ENCODE measurements around the gene ZP4. TPM values are rescaled to one million over a fixed set of nuclear protein-coding genes. Genes with fewer than 3 reads are reported as not detected.

Gene ZP4
- total RNA-seq, 1 donor from 2014 or later, result not detected

GRCh38 chr1:237838320-237838719 lies 52.4 kb downstream of the ZP4 start:
- ATAC-seq (ENCODE audit: poor library complexity), result peak; percentile 38
- intact Hi-C loops (cut with DNase I), result no loop called here
- no peak for DNase-seq

DNA sequence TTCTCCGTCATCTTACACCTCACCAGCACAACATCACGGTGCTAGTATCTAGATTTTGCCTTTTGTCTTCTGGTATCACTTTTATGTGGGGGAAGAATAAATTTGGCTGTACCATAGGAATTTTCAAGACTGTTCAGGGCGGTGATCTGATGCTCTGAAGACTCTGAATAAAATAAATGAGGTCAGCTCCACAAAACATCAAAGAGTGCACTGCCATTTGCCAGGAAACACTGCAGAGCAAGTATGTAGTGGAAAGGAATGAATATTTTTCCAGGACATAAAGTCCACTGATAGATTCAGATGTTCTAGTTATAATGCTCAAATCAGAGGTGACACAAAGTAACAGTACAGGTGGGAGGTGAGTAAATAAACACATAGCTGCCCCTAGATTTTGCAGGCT lies 56.3 kb downstream of the ZP4 start:
- intact Hi-C loops (cut with DNase I), result no loop called here
- no peak for ATAC-seq (ENCODE audit: poor library complexity)
- no peak for DNase-seq

DNA sequence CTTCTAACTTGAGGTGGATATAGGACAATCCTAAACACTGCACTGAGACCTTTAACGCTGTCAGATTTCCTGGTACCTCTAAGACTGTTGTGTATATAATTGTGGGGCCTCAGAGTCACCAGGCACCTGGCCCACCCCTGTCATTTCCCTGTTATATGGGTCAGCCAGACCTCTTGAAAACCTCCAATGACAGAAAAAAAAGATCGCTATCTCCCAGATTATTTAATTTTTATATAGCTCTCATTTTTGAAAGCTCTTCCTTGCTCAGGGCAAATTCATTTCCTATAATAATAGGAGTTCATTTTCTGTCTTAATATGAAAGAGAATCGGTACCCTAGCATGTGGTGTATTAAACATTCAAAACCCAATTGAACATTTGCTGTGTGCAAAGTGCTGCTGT lies 56.7 kb downstream of the ZP4 start:
- ATAC-seq (ENCODE audit: poor library complexity), result no peak
- DNase-seq, result no peak
- intact Hi-C loops (cut with DNase I), result no loop called here

GRCh38 chr1:237832858-237833257 lies 57.9 kb downstream of the ZP4 start:
- ATAC-seq (ENCODE audit: poor library complexity) (no peak), DNase-seq (no peak)
- intact Hi-C loops (cut with DNase I), result no loop called here

All from Right ventricle myocardium superior (tissue), 1 donor.